BJ (cell line): ENCODE data around the gene STX11. TPM values are rescaled to one million over a fixed set of nuclear protein-coding genes. Genes with fewer than 3 reads are reported as not detected.

ENCODE experiments used
- CTCF ChIA-PET: fragments of 350-600 bp; formaldehyde crosslinking; extraction: SDS; loops from one replicate; lab custom pipeline; 2021; ENCODE audit warnings: antibody characterized with exemption, inconsistent platforms; lab: Yijun Ruan, JAX
- POLR2A ChIA-PET: fragments of 300-600 bp; sonication (Branson Sonifier 250); formaldehyde crosslinking; extraction: SDS; loops from one replicate; lab custom pipeline; 2021; ENCODE audit warnings: antibody characterized with exemption; lab: Charles Lee
- DNase-seq: peaks from one replicate; pipeline ENCODE4 v3.0.0-alpha.2; 2011; ENCODE audit warnings: low read depth
- H3K27me3 ChIP-seq: 2 replicates; pipeline ENCODE4 v1.6.0; 2011; ENCODE audit warnings: low read length; ENCODE audit not compliant: control insufficient read depth, insufficient read depth
- H3K36me3 ChIP-seq: 2 replicates; pipeline ENCODE4 v1.5.1; 2011; ENCODE audit warnings: low read length; ENCODE audit not compliant: control insufficient read depth, insufficient read depth
- H3K4me3 ChIP-seq: 2 replicates; pipeline ENCODE4 v1.5.1; 2011; ENCODE audit warnings: low read depth, mild to moderate bottlenecking, control low read depth, low read length
- polyA plus RNA-seq: library from polyadenylated mRNA; depleted of rRNA; stranded (reverse); fragments of >200 nt; gene quantifications from 2 replicates; pipeline ENCODE4 v1.2.3, GENCODE V29; 2011
- TF ChIP-seq, protein P1 (sequence below): IDR thresholded peaks from 2 replicates; pipeline ENCODE4 v1.5.1; 2011; ENCODE audit warnings: low read depth, mild to moderate bottlenecking, control low read depth, inconsistent platforms, low read length, moderate library complexity; ENCODE audit not compliant: insufficient read depth

STX11 gene
- polyA plus RNA-seq, 1 experiment, result 0.90 TPM

DNA sequence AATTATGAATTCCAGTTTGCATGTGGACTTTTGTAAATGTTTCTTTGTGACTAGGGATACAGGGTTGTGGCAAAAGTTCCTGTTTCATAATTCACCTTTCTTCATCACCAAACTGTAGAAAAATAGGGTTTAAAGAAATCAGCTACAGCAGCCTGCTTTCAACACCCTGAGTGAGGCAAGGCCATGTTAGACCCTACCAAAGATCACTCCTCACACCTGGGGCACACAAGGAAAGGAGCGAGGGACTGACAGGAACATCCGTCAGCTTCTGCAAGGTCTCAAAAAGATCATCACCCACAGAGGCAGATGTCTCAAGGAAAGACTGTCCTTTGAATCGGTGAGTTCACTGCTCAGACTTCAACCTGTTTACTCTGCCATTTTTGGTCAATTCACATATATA is 10.5 kb upstream of the STX11 start:
- ChIA-PET POLR2A (no interaction called here), CTCF (no interaction called here)
- no peaks in the 10 kb centered on the region for H3K36me3 ChIP-seq
- TF ChIP-seq, protein P1, sequence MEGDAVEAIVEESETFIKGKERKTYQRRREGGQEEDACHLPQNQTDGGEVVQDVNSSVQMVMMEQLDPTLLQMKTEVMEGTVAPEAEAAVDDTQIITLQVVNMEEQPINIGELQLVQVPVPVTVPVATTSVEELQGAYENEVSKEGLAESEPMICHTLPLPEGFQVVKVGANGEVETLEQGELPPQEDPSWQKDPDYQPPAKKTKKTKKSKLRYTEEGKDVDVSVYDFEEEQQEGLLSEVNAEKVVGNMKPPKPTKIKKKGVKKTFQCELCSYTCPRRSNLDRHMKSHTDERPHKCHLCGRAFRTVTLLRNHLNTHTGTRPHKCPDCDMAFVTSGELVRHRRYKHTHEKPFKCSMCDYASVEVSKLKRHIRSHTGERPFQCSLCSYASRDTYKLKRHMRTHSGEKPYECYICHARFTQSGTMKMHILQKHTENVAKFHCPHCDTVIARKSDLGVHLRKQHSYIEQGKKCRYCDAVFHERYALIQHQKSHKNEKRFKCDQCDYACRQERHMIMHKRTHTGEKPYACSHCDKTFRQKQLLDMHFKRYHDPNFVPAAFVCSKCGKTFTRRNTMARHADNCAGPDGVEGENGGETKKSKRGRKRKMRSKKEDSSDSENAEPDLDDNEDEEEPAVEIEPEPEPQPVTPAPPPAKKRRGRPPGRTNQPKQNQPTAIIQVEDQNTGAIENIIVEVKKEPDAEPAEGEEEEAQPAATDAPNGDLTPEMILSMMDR, result no peak
- no peaks in the 10 kb centered on the region for H3K27me3 ChIP-seq
- no peak for DNase-seq
- no peak overlapping the region for H3K4me3 ChIP-seq

GRCh38 chr6:144140867-144141266 is 9.4 kb upstream of the STX11 start:
- TF ChIP-seq, protein P1, result no peak
- Histone ChIP-seq H3K27me3 (no peaks in the 10 kb centered on the region), H3K36me3 (no peaks in the 10 kb centered on the region), H3K4me3 (no peak overlapping the region)
- CTCF ChIA-PET, result no interaction called here
- POLR2A ChIA-PET, result no interaction called here
- DNase-seq, result no peak

DNA sequence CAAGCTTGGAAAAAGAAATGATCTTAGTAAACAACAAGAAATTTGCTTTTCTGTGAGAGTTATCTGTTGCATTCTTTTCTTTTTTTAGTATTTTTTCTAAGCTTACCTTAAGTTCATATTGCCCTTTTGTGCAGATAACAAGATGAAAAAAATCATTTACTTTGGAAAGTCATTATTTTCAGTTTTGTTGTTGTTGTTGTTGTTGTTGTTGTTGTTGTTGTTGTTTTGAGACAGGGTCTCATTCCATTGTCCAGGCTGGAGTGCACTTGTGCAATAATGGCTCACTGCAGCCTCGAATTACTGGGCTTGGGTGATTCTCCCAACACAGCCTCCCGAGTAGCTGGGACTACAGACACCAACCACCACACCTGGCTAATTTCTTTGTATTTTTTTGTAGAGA is 8.8 kb upstream of the STX11 start:
- TF ChIP-seq, protein P1, result no peak
- Histone ChIP-seq H3K27me3 (no peaks in the 10 kb centered on the region), H3K4me3 (no peak overlapping the region), H3K36me3 (no peaks in the 10 kb centered on the region)
- DNase-seq, result no peak
- CTCF ChIA-PET, result no interaction called here
- POLR2A ChIA-PET, result no interaction called here

DNA sequence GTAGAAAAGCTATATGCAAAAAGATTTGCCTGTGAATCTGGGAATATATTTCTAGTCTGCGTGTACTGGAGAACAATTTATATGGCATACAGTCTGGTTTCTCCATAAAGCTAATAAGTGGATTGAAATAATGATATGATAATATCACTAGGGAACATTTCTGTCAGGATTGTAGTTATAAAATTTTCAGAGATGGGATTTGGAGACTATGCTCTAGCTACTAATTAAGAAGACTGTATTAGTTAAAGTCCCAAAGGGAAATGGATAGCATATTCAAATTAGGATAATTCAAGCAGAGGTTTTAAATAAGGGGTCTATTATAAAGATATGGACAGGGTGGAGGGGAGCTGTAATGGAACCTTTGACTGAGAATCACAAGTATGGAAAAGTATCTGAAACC is 7.2 kb upstream of the STX11 start:
- Histone ChIP-seq H3K4me3 (no peak overlapping the region), H3K36me3 (no peaks in the 10 kb centered on the region), H3K27me3 (no peaks in the 10 kb centered on the region)
- TF ChIP-seq, protein P1, result no peak
- ChIA-PET CTCF (interaction anchor here (1.2 kb wide), 1 partner anchor 142 kb away, joined by 3 read pairs; the partner anchor contains the start of gene UTRN), POLR2A (no interaction called here)
- no peak for DNase-seq

GRCh38 chr6:144143878-144144277 is 6.4 kb upstream of the STX11 start:
- ChIA-PET POLR2A (no interaction called here), CTCF (interaction anchor here (1.2 kb wide), 1 partner anchor 142 kb away, joined by 3 read pairs; the partner anchor contains the start of gene UTRN)
- Histone ChIP-seq H3K36me3 (no peaks in the 10 kb centered on the region), H3K4me3 (no peak overlapping the region), H3K27me3 (no peaks in the 10 kb centered on the region)
- DNase-seq, result no peak
- TF ChIP-seq, protein P1, result no peak
